Stimulated activated memory B cell treated with anti-CD40 and anti-IgM and Interleukin-4, amounts not matched to agents 10 μg/mL and 1 μg/mL and 100 μg/mL, for 72 hours (primary cell): Measurements from ENCODE around the gene CTXND1.
A peak's percentile ranks its signal among the peaks of the same experiment; 100 is the strongest.

Source experiments
- ATAC-seq: fragments of 150-1000 bp; cut with Tn5 transposase; 2 replicates; pipeline ENCODE4 v1.10.0; 2021
- H3K27ac Mint-ChIP-seq: one replicate; pipeline ENCODE4 v1.8.0; 2022; ENCODE audit warnings: mild to moderate bottlenecking, mixed read lengths
- H3K27me3 Mint-ChIP-seq: one replicate; pipeline ENCODE4 v1.8.0; 2022; ENCODE audit warnings: mixed read lengths
- H3K36me3 Mint-ChIP-seq: one replicate; pipeline ENCODE4 v1.8.0; 2022; ENCODE audit warnings: mixed read lengths
- H3K4me1 Mint-ChIP-seq: one replicate; pipeline ENCODE4 v1.8.0; 2022; ENCODE audit warnings: mixed read lengths
- H3K4me3 Mint-ChIP-seq: one replicate; pipeline ENCODE4 v1.8.0; 2022; ENCODE audit warnings: mild to moderate bottlenecking, moderate library complexity, mixed read lengths
- H3K9me3 Mint-ChIP-seq: one replicate; pipeline ENCODE4 v1.8.0; 2022; ENCODE audit warnings: mixed read lengths

The CTXND1 gene

DNA sequence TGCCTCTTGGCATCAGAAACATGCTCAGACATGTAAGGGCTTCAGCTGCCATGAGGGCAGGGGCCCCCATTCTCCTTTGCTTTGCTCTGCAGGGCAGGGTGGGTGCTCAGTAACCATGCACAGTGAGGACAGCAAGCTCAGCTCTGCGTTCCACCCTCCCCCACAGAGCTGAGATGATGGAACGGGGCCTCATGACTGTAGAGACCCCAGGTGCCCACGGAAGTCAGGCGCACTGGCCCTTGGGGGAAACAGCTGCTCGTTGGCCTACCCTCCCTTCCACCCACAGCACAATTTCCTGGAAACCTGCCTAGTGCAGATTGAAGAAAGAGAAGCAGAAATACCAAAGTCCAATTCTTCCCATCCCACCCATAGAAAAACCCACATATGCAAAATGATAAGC, 10.5 kb downstream of the CTXND1 start:
- ATAC-seq = no peak
- H3K36me3 Mint-ChIP-seq = no peaks in the 10 kb centered on the region
- H3K4me3 Mint-ChIP-seq = no peak overlapping the region
- peaks cover 13% of the 10 kb centered on the region for H3K4me1 Mint-ChIP-seq
- H3K27me3 Mint-ChIP-seq = peaks cover 57% of the 10 kb centered on the region
- H3K9me3 Mint-ChIP-seq = no peaks in the 10 kb centered on the region
- H3K27ac Mint-ChIP-seq = no peak overlapping the region

DNA sequence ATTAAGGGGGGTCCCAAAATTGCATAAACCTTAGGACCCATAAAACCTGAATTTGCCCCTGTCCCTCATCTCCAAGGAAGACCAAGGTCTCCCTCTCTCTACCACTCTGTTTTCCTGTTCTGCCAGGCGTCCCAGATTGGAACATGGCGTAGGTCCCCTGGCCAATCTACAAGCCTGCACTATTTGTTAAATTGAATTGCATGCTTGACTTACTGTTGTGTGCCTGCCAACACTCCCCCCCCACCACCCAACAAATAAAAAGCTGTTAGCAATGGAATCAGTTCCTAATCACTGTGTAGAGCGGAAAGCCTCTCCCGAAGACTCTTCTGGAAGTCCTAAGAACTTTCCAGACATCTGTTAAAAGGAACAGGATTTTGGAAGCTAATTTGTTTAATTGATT, 11.7 kb downstream of the CTXND1 start:
- Mint-ChIP-seq H3K36me3 (no peaks in the 10 kb centered on the region), H3K4me3 (no peak overlapping the region), H3K9me3 (no peaks in the 10 kb centered on the region), H3K4me1 (peaks cover 13% of the 10 kb centered on the region), H3K27me3 (peaks cover 57% of the 10 kb centered on the region), H3K27ac (no peak overlapping the region)
- ATAC-seq = no peak

DNA sequence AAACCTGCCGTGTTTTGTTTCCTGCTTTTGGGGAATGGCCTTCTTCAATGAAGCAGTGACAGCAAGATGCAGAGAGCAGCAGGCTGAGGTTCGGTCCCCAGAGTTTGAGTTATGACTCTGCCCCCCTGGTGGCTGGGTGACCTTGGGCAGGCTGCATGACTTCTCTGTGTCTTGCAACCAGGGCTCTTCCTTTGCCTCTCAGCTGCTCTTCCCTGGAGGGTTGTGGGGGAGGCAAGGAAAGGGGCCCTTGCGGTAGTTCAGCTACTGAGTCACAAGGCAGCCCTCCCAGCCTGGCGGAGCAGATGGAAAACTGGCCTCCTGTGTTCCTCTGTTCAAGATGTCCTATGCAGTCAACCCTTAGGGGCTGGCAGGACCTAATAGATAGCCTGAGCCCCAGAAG, 17.1 kb downstream of the CTXND1 start:
- H3K4me3 Mint-ChIP-seq = no peak overlapping the region
- H3K4me1 Mint-ChIP-seq = peaks cover 5% of the 10 kb centered on the region
- H3K36me3 Mint-ChIP-seq = no peaks in the 10 kb centered on the region
- no peak overlapping the region for H3K27ac Mint-ChIP-seq
- peaks cover 77% of the 10 kb centered on the region for H3K27me3 Mint-ChIP-seq
- H3K9me3 Mint-ChIP-seq = no peaks in the 10 kb centered on the region
- ATAC-seq = peak; percentile 60

DNA sequence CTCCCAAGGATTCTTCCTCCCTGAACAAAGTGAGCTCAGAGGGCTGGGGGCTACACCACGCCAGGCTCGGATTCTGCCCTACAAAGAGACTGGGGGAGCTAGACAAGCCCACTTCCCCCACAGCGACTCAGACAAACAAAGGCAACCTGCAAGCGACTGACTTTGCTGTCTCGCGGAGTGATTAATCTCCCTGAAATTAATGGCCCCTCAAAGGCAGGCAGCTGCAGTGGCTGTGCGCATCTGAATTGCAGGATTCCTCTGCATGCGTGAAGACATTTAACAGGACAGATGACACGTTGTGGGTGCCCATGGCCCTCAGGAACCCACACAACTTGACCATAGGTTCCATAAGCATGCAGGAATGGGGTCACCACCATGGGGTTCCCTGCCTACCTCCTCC, 18.4 kb downstream of the CTXND1 start:
- Mint-ChIP-seq H3K9me3 (no peaks in the 10 kb centered on the region), H3K36me3 (no peaks in the 10 kb centered on the region), H3K27ac (no peak overlapping the region), H3K4me3 (no peak overlapping the region), H3K4me1 (peaks cover 5% of the 10 kb centered on the region), H3K27me3 (peaks cover 79% of the 10 kb centered on the region)
- no peak for ATAC-seq

DNA sequence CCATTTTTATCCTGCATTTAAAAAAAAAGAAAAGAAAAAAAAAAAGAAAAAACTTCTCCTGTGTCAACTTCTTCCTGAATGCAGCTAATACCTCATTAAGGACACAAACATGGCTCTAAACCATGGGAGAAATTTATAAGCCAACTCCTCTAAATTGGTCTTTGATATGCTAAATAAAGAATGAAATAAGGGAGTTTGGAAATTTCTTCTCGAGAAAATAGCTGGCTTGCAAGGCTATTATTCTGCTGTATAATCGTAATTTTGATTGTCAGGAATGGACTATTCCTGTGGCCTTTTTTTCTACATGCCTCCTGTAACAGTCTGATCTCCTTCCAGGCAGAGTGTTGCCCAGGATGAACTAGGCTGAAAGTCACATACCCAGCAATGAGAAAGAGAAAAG, 20.6 kb downstream of the CTXND1 start:
- H3K36me3 Mint-ChIP-seq = no peaks in the 10 kb centered on the region
- peaks cover 98% of the 10 kb centered on the region for H3K27me3 Mint-ChIP-seq
- no peaks in the 10 kb centered on the region for H3K9me3 Mint-ChIP-seq

DNA sequence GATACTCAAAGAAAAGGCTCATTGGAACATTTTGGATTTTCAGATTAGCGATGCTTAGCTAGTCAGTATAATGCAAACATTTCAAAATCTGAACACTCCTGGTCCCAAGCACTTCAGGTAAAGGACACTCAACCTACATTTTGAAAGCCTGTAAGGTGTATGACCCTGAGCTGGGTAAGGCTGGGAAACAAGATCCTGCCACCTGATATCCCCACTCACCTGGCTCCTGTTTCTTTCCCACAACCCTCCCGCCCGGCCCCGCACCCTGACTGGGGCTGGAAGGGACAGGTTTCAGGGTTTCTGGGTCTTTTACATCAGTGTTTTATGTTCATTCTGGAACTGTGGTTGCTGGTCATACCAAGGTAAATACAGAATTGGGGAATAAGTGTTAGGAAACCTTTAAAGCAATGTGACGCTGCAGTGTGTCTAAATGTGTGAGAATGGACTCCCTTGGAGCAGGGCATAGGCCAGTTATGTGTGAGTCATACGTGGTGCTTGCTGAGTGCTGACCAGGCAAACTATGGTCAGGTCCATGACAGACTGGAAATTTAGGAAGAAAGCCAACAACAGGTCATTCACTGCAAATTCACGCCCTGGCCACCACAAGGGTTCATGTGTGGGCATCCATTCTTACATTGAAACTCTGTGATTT, 22.9 kb downstream of the CTXND1 start:
- H3K4me1 Mint-ChIP-seq = no peaks in the 10 kb centered on the region
- no peaks in the 10 kb centered on the region for H3K36me3 Mint-ChIP-seq
- H3K27me3 Mint-ChIP-seq = peaks cover 98% of the 10 kb centered on the region
- H3K4me3 Mint-ChIP-seq = no peak overlapping the region
- ATAC-seq = no peak
- H3K9me3 Mint-ChIP-seq = no peaks in the 10 kb centered on the region
- no peak overlapping the region for H3K27ac Mint-ChIP-seq

More for the DNA sequence above, 20.6 kb downstream of the CTXND1 start:
- H3K4me3 Mint-ChIP-seq = no peak overlapping the region
- H3K27ac Mint-ChIP-seq = no peak overlapping the region
- ATAC-seq = no peak
- peaks cover 5% of the 10 kb centered on the region for H3K4me1 Mint-ChIP-seq

DNA sequence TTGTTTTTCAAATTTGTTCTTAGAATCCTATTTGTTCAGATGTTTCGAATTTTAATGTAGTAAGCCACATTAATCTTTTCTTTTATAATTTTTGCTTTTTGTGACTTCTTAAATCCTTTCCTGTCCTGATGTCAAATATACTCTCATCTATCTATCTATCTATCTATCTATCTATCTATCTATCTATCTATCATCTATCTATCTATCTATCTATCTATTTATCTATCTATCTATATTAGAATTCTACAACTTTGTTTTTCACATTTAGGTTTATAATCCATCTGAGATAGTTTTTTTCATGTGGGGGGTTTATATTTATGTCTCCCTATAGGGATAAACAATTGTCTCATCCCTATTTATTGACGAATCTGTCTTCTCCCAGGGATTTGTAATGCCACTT, 32.1 kb downstream of the CTXND1 start:
- Mint-ChIP-seq H3K4me1 (no peaks in the 10 kb centered on the region), H3K27ac (no peak overlapping the region), H3K27me3 (peaks cover 30% of the 10 kb centered on the region), H3K36me3 (no peaks in the 10 kb centered on the region), H3K9me3 (no peaks in the 10 kb centered on the region), H3K4me3 (no peak overlapping the region)
- no peak for ATAC-seq

DNA sequence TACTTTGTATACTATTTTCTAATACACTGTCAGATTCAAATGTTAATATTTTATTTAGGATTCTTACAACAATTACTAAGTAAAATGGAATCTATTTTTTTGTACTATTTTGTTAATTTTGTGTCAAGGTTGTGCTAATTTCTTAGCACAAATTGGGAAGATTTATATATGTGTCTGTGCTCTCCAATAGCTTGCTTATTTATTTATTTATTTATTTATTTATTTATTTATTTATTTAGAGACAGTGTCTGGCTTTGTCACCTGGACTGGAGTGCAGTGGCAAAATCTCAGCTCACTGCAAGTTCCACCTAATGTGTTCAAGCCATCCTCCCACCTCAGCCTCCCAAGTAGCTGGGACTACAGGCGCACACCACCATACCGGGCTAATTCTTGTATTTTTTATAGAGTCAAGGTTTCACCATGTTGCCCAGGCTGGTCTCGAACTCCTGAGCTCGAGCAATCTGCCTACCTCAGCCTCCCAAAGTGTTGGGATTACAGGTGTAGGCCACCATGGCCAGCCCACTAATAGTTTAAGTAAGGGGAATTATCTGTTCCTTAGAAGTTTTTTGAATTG, 34.6 kb downstream of the CTXND1 start:
- H3K27ac Mint-ChIP-seq = no peak overlapping the region
- H3K4me1 Mint-ChIP-seq = no peaks in the 10 kb centered on the region
- no peak for ATAC-seq
- peaks cover 4% of the 10 kb centered on the region for H3K9me3 Mint-ChIP-seq
- no peak overlapping the region for H3K4me3 Mint-ChIP-seq
- no peaks in the 10 kb centered on the region for H3K36me3 Mint-ChIP-seq
- H3K27me3 Mint-ChIP-seq = peaks cover 23% of the 10 kb centered on the region

DNA sequence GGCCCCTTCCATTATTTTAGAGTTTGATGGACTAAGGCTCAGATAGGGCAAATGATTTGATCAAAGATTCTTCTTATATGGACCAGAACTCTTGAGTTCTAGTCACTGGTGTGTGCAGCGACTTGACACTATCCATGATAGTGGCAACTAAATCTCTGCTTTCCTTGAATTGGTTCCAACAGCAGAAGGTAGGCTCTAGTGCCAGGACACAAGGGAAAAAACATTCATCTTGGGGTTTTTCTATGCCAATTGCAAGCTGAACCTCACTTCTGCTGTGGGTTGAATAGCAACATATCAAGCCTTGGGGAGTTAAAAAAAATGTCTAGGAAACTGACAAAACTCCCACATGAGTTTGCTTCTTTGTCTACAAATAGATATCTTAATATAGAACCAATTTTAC, 35.1 kb downstream of the CTXND1 start:
- H3K4me3 Mint-ChIP-seq = no peak overlapping the region
- ATAC-seq = no peak
- H3K9me3 Mint-ChIP-seq = peaks cover 4% of the 10 kb centered on the region
- H3K4me1 Mint-ChIP-seq = no peaks in the 10 kb centered on the region
- H3K36me3 Mint-ChIP-seq = no peaks in the 10 kb centered on the region
- H3K27ac Mint-ChIP-seq = no peak overlapping the region
- peaks cover 25% of the 10 kb centered on the region for H3K27me3 Mint-ChIP-seq

DNA sequence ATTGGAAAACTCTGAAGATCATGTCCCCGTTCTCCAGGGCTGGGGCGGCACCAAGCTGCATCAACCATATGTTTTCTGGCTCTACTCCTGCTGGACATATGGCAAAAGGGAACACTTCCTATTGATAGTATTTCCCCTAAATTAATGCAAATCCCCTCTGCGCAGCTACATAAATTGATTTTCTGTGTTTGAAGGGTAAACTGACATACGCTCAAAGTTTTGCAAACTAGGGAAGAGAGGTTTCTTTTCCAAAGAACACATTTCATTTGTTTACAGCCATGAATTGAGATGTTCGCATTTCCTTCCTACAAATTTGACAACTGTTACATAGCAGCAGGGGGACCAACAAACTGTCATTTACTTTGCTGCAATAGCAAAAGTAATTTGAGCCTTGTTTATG, 35.9 kb downstream of the CTXND1 start:
- Mint-ChIP-seq H3K4me1 (peaks cover 4% of the 10 kb centered on the region), H3K4me3 (no peak overlapping the region), H3K27ac (no peak overlapping the region), H3K36me3 (no peaks in the 10 kb centered on the region), H3K9me3 (peaks cover 4% of the 10 kb centered on the region), H3K27me3 (peaks cover 25% of the 10 kb centered on the region)
- ATAC-seq = no peak

DNA sequence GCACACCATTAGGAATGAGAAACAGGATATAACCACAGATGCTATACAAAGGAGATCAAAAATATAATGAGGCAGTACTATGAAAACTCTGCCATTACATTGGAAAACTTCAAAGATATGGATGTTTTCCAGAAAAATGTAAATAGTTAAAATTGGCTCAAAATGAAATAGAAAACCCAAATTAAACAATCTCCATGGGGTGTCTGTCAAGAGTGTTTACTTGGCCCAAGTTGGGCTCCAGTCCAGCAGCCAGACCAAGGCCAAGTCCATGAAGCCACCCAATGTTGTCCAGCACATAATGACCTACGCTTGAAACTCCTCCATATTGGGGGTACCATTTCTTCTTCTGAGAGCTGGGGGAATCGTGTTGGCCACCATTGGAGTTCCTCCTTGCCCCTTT, 37.1 kb downstream of the CTXND1 start:
- H3K9me3 Mint-ChIP-seq = peaks cover 4% of the 10 kb centered on the region
- H3K4me1 Mint-ChIP-seq = peaks cover 9% of the 10 kb centered on the region
- no peaks in the 10 kb centered on the region for H3K36me3 Mint-ChIP-seq
- no peak overlapping the region for H3K27ac Mint-ChIP-seq
- no peak overlapping the region for H3K4me3 Mint-ChIP-seq
- ATAC-seq = no peak
- H3K27me3 Mint-ChIP-seq = peaks cover 22% of the 10 kb centered on the region

DNA sequence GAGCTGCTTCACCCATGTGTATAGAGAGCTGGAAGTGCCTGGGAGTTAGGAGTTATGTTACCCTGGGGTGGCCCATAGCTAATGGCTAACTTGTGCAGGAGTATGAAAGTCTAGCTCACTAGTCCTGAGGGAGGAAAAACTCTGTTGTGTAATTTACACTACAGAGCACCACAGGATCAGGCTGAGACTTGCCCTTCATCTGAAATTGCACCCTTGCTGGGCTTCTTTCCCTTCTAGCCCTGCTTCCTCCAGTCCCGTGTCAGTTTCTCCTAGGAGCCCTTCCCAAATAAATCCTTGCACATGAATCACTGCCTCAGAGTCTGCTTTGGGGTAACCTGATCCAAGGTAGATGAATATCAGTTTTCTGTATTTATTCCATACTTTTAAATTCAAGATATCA, 40.0 kb downstream of the CTXND1 start:
- peaks cover 4% of the 10 kb centered on the region for H3K9me3 Mint-ChIP-seq
- H3K4me1 Mint-ChIP-seq = peaks cover 9% of the 10 kb centered on the region
- ATAC-seq = no peak
- no peak overlapping the region for H3K27ac Mint-ChIP-seq
- peaks cover 42% of the 10 kb centered on the region for H3K27me3 Mint-ChIP-seq
- H3K4me3 Mint-ChIP-seq = no peak overlapping the region
- H3K36me3 Mint-ChIP-seq = no peaks in the 10 kb centered on the region

DNA sequence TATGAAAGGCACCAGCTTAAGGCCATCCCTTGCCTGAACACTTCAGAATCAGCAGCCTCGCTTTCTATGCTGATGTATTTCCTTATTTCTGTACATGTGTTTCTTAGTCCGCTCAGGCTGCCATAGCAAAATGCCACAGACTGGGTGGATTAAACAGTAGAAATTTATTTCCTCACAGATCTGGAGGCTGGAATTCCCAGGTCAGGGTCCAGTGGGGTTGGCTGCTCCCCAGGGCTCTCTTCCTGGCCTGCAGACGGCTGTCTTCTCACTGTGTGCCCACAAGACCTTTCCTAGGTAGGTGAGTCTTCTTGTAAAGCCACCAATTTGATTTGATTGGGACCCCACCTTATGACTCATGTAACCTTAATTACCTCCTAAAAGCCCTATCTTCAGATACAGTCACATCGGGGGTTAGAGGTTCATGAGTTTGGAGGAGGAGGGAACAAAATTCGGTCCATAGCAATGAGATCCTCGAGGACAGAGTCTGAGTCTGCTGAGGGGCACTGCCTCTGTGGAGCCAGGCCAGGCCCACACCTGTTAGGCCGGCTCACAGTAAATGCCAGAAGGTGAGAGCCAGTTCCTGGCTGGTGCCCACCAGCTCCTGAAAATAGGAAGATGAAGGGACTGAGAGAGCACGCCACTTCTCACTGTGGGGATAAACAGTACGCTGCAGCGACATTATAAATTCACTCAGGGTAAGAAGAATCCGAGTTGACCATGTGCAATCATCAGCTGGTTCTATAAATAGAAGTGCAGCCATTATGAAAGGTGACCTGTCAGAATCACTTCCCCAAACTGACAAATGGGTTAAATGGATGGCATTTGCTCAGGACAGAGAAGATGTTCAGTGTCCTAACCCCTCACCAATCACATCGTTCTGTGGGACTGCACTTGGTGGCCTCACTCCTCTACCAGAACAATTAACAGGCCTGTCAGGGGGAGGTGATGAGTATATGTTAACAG, 41.1 kb downstream of the CTXND1 start:
- Mint-ChIP-seq H3K27me3 (peaks cover 53% of the 10 kb centered on the region), H3K27ac (no peak overlapping the region), H3K36me3 (no peaks in the 10 kb centered on the region), H3K4me1 (peaks cover 9% of the 10 kb centered on the region), H3K4me3 (no peak overlapping the region), H3K9me3 (peaks cover 4% of the 10 kb centered on the region)
- peak; percentile 66 for ATAC-seq

DNA sequence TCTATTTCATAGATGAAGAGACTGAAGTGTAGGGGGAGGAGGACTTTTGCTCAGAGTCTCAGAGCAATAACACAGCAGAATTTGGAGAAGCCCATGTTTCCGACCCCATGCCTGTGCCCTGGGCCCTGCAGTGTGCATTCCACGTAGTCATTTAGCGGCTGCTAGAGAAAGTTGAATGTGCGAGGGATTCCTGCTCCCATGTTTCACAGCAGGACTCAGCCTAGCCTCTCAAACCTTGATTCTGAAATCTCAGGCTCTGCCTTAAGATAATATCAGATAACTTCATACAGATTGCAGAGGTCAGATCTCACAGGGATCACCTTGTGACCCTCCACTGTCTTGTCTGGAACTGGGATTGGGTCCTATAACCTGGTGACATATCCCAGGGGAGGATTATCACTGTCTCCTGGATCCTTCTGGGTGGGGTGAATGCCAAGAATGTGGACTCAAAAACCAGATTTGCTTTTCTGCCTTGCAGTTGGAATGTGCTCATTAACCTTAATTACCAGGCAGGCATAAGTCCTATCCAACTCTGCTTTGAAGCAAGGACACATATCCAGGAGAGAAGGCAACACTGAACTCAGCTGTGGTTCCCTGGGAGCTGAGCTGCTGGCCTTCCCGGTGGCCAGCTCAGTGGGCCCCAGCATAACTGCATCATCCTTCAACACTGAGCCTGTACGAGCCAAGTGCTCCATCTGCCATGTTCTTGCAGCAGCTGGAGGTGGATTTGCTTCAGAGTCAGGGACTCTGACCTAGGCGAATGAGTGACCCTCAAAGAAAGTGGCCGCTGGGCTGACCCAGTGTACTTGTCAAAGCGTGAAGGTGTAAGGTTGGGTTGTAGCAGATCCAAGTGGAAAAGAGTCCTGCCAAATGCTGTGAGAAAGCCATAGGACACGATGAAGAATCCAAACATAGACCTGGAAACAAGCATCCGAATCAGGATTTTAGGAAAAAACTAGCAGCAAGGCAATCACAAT, 43.0 kb downstream of the CTXND1 start:
- Mint-ChIP-seq H3K4me1 (peaks cover 9% of the 10 kb centered on the region), H3K27ac (no peak overlapping the region), H3K36me3 (no peaks in the 10 kb centered on the region), H3K27me3 (peaks cover 64% of the 10 kb centered on the region), H3K9me3 (peaks cover 4% of the 10 kb centered on the region), H3K4me3 (no peak overlapping the region)
- ATAC-seq = no peak

DNA sequence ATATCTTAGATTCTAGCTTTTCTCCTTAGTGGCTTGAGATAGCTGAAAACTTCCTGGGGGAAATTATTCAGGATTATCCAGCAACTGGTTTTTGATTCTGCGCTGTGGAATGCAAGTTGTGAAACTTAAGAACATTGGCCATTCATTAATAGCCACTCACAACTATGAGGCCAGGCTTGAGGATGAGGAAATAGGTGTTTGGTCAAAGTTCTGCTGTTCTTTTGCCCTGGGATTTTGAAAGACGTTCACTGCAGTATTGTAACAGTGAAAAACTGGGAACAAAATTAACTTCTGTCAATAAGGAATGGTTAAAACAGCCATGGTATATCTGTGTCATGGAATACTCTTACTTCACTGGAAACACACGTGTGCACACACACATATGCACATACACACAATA, 44.1 kb downstream of the CTXND1 start:
- no peak overlapping the region for H3K4me3 Mint-ChIP-seq
- no peak overlapping the region for H3K27ac Mint-ChIP-seq
- H3K9me3 Mint-ChIP-seq = no peaks in the 10 kb centered on the region
- peaks cover 9% of the 10 kb centered on the region for H3K4me1 Mint-ChIP-seq
- no peaks in the 10 kb centered on the region for H3K36me3 Mint-ChIP-seq
- H3K27me3 Mint-ChIP-seq = peaks cover 65% of the 10 kb centered on the region
- ATAC-seq = no peak
